ENCODE measurements around the gene ZNF268.

- TF ChIP-seq EZH2phosphoT487 (IDR thresholded peaks at IDR 0.05; ENCODE audit: insufficient read depth, low read depth) (no peak), EZH2 (IDR thresholded peaks at IDR 0.05; ENCODE audit: insufficient read depth, poor library complexity, severe bottlenecking) (no peak)
Observed at GRCh38 chr12:133202493-133203343, 21.4 kb downstream of the ZNF268 start.
